LHCN-M2 (cell line): ENCODE results near the gene CDH10. TPM values are rescaled to one million over a fixed set of nuclear protein-coding genes. Genes with fewer than 3 reads are reported as not detected.

ENCODE experiments used
- DNase-seq: peaks from one replicate; pipeline ENCODE4 v3.0.0-alpha.2; 2012; ENCODE audit warnings: low read depth
- polyA plus RNA-seq: library from polyadenylated mRNA; unstranded; fragments of >200 nt; gene quantifications from one replicate; pipeline ENCODE4 v1.2.1, GENCODE V29; 2012; ENCODE audit warnings: missing spikeins
- total RNA-seq: library from RNA; depleted of rRNA; stranded (reverse); fragments of >200 nt; gene quantifications from 2 replicates; pipeline ENCODE4 v1.2.3, GENCODE V29; 2014; rRNA removed

The CDH10 gene
- not detected in 2 replicates for total RNA-seq
- not detected for polyA plus RNA-seq

DNA sequence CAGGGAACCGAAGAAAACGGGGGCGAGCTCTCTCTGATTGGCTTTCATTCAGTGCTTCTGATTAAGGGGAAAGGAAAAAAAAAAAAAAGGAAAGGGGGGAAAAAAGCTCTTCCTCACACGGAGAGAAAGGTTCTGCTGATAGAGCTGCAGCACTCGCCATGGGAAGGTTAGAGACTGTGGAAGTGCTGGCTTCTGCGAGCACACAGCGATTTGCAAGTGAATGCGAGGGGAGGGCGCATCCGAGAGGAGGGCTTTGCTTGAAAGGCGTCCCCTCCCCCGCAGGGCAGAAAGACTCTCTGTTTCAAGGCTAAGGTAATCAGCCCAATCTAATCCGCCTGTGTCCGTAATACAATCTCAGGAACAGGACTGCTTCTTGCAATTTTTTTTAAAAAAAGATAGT is at the start of gene CDH10:
CDH10 (minus strand) TSS at position 218 of the 400 bp plus-strand sequence. CDS start 51,488 bp downstream, outside the sequence.
- no peak for DNase-seq

DNA sequence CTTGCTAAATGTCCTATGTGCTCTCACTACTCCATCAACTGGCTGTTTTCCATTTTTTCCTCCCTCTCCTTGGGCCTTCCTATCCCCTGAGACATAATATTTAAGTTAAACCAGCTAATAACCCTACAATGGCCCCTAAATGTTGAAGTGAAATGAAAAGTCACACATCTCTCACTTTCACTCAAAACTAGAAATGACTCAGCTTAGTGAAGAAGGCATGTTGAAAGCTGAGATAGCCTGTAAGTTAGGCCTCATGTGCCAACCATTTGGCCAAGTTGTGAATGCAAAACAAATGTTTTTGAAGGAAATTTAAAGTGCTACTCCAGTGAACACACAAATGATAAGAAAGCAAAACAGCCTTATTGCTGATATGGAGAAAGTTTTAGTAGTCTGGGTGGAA is 48.8 kb upstream of the CDH10 start:
- DNase-seq: no peak

DNA sequence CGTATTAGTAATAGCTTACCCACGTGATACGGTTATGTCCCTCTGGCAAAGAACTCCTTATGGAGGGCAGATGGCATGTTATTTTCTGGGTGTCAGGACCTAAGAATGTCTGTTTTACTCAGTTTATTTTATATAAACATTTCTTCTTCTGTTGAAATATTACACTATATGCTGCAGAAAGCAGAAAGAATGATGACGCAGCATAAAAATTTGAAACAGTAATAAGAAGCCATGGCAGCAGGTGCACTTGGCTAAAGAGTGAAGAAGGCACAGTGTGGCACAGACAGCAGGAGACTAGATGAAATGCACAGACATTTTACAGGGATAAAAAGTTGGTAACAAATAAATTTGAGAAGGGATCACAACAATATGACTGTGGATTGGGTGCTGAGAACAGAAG is 46.3 kb upstream of the CDH10 start:
- DNase-seq: no peak

DNA sequence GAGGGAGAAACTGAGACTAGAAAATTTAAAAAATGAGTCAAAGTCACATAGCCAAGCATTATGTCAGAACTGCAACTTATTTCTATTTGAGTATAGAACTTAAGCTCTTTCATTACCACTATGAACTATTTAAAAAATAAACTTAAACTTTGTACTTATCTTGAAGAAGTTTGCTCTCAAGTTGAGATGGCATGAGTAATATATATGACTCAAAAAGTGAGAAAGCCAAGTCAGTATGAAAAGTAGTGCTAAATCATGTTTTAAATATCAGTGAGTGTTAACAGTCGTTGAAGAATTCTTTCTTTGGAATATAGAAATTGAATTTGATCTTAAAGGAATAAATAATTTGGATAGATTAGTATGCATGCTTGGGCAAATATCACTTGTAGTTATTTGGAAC is 36.3 kb upstream of the CDH10 start:
- no peak for DNase-seq

DNA sequence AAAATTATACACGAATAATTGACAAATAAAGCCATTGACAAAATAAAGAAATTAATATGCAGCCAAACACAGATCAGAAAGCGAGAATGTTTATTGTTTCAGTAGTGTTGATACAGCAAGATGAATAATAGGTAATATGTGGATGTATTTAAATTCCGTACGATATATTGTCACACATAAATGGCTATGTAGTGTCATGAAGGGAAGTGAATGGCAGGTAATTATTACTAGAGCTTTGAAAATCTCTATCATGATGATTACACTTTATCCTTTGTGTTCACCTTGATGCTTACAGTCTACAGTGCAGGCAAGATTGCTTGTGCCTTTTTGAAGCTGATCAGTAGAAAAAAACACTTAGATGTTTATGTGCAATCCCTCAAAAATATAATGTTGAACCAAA is 23.3 kb upstream of the CDH10 start:
- DNase-seq: no peak

DNA sequence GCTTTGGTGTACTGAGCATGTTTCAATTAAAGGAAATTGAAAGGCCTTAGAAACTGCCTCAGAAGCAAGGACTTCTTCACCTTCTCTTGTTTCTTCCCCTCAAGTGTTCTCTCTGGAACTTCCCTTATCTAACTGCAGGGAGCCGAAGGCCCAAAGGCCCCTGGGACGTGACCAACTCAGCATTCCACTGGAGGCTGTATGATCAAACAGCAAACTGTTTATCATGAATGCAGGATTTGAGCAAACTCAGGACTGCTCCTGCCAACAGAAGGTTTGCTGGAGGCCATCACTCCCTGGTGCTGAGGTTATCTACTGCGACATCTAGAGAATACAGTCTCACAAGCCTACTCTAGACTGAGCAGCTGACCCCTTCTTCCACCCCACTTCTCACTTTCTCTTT is 4.8 kb upstream of the CDH10 start:
- DNase-seq: no peak

DNA sequence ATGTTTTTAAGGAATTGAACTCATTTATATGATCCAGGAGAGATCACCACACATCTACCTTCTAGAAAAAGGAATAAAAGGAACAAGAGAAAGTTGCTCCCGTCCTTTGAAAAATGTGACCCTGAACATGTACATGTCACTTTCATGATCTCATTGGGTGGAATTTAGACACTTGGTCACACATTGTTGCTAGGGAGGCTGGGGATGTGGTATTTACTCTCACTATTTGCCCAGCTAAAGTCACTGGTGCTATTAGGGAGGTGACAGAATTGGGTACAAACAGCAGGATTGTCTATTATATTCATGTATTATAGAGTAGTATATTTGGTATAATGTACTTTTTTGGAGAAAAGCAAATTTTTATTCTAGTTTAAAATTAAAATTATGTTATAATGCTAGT is 2.1 kb upstream of the CDH10 start:
- DNase-seq: no peak

DNA sequence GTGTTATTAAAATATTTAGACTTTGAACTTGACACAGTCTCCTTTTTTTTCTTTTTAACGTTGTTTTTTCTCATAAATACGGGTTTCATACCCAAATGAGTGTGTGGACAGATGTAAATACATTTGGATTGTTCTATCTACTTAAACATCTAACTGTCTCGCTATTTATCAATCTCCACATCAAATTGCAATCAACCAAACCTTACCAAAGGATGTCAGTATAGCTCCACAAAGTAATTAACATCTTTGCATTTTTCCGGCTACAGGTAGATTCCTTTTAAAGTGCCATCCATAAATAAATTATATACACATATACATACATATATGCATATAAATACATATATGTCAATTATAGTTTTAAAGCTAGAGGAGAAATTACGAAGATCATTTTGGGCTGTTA is 705 bp upstream of the CDH10 start:
- DNase-seq: no peak

DNA sequence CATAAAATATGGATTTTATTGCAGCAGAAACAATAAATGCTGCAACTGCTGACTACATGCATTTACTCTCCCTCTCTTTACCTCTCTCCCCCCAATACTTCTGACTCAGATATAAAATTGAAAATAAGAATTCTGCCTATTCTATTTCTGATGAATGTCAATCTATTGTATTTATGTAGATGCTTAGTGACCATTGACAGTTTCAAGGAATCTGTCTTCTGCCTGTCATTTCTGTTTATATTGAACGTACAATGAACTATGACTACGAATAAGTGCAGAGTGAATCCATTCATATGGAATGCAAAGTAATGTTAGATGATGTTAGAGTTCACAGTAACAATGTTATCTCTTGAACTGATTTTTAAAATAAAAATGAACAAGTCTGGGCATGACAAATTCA is 898 bp downstream of the CDH10 start:
- no peak for DNase-seq

DNA sequence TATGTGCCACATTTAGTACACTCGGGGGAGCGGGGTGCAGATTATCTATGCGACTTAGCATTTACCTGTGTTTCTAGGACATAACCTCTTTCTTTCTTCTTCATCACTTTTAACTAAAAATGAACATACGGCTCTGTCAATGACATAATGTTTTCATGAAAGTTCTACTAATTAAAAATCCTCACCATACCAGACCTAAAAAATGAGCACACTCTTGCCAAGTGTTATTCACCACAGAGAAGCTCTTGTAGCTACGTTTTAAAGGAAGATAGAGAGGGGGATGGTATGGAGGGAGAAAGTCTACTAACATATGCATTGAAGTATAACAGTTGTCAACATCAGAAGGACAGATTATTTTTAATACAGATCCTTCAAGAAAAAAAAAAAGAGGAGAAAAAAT is 1.6 kb downstream of the CDH10 start:
- no peak for DNase-seq

DNA sequence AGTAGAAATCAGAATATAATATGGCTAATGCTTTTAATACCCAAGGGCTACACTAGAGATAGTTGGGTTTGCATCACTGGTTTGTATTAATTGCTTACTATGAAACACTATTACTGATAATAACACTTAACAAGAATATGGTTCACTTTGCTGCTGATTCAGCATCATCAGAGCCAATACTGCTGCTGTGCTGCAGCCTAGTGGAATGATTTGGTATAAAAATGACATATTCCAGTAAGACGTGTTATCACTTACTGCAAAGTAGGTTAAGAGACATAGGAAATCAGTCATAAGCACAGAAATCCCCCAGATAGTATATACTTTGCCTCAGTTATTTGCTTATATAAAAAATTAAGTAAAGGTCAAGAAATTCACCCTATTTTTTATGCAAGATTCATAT is 2.8 kb downstream of the CDH10 start:
- DNase-seq: no peak

DNA sequence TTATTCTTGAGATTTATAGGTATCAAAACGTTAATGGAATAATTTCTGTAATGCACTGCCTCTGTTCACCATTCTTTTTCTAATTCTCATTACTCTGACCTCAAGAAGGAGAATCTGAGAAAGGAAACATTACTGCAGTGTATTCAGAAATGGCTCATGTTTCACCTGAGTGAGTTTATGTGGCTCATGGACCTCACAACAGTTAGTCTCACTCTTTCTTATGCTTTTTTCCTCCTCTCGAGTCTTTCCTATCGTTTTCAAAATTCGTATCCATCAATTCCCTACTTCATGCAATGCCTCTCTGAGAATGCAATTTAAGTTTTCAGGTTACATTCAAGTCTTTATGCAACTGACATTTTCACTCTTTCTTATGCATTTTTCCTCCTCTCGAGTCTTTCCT is 9.6 kb downstream of the CDH10 start:
- DNase-seq: no peak

DNA sequence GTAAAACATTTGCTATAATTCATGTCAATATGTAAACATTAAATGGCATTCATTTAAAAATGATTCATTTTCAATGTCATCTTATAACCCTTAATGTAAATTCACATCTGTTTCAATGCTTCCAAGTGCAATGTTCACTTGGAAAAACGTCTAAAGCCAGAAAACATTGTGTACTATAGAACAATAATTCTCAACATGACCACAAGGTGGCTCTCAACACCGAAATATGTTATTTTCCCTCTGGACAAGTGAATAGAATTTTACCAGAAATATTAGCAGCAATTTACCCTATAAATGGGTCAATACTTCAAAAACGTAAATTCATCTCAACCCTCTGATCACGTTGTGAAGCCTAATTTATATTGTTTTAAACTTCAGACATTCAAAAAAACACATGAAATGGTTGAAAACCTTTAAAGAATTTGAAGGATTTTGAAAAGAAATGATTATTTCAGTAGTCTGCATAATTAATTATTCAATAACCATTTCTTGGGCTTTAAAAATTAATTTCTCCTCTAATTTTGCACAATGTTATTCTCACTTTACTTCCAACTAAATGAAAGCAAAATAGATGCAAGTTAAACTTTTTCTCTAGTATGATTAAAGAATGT is 11.0 kb downstream of the CDH10 start:
- peak; percentile 4 for DNase-seq

DNA sequence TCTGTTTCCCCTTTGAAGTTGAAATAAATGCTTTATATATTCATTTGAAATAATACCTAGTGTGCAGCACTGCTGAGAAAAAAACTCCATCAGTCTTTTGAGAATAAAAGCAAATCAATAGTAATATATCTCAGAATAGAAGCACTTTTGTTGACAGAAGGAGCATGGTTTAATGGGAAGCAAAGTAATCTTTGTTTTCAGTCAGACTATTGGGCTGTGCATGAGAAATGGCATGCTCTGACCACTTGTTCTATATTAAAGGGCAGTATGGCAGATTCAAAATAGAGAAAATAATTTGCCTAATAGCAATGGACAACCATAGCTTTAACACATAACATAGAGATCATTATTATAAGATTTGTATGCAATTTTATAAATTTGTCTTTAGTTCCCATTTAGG is 12.4 kb downstream of the CDH10 start:
- no peak for DNase-seq

DNA sequence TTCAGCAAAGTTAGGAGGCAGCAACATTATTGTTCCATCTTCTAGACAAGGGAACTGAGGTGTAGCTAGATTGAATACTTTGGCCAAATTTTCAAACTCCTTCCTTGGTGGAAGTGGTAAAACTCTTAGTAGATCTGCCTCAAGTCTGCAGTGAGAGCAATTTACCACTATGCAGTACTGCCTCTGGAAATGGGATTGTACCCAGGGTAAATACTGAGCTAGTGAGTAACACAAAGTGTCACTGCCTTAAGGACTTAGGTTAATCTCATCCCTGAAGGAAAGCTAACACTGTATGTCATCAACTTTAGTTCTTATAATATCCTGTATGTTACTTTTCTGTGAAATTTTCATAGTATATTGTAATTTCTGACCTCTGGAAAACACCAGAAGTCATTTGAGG is 13.9 kb downstream of the CDH10 start:
- no peak for DNase-seq

DNA sequence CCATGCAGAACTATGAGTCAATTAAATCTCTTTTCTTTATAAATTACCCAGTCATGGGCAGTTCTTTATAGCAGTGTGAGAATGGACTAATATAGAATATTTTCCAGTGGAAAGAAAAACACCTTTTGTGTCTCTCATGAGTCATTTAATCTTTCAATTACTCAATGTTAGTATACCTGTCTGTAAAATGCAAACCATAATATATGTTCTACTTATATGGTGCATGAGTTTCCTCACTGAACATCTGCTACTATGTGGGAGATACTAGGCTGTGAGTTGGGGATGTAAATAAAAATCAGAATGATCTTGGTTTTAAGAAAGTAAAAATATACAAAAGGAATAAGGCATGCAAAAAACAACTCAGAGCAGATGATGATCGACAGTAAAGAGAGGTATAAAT is 15.0 kb downstream of the CDH10 start:
- DNase-seq: no peak

DNA sequence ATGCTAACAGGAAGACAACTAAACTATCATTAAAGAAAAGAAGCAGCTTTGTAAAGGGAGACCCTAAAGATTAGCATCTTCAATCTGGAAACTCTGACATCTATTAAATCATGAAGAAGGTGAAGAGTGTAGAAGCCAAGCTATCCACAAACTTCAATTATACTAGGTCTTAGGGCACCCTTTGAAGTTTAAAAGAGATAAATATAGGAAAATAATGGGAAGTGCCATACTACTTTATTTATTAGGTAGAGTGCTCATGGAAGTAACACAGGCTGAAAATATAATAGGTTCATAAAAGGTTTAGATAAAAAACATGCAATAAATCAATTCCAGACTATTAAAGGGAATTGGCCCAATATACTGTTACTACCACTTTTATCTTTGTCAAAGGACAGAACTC is 19.9 kb downstream of the CDH10 start:
- DNase-seq: no peak

DNA sequence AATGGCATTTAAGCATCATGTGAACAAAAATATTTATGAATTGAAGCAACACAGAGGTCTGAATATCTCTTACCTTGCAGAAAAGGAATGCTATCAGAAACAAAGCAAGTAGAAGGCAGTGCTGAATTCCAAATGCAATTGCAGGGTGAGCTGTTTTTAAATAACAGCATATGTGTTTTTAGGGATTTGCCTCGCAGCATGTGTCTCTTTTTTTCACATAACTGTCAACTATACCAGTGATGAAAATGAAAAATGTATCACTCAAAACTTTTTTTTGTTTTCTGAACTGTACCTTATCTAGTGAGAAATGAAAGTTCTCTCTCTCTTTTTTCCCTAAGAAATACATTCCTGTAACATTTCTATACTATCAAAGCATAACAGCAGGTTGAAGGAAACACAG is 21.2 kb downstream of the CDH10 start:
- DNase-seq: no peak

DNA sequence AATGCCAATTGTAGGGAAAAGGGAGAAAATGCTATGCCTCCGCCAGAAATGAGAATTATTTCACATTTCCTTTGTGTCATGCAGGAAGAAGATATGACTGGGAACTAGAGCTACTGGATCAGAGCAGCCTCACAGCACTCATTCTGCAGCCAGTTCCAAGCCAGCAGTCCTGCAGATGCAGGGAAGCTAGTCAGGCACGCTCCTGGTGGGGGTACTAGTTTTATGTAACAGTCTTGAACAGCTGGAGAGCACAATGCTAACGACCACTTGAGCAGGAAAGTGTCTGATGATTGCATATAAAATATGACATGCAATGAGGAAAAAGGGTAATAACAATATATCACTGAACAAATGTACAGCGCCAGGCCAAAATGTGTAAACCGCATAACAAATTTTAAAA is 21.7 kb downstream of the CDH10 start:
- DNase-seq: no peak

DNA sequence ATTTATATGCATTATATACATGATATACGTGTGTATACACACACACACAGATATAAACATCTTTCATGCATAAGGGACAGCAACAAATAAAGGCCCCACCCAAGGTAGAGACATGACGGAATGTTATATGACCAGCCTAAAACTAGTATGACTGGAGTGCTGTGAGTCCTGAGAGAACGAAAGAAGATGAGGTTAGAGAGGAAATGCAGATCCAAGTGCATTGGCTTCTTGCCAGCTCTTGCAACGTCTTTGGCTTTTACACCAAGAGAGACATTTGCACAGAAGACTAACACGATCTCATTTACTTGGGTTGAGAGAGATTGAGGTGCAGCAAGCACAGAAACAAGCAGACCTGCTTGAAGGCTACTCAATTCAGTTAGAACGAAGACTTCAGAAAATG is 23.0 kb downstream of the CDH10 start:
- no peak for DNase-seq

DNA sequence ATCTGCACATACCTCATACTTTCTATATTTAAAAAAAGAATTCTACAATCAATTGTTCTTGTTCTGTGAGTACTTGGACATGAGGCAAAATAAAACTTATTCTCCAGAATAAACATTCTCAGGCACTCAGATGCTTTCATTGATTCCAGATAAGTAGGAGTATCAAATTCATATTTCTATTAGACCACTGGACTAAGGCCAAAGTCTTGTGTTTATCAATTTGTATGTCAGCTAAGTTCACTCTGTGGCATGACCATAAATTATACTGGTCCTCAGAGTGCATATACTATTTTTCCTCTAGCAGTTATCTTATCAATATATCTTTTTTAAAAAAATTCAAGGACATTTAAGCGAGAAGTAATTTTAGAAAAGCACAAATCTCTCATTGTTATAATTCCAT is 28.2 kb downstream of the CDH10 start:
- no peak for DNase-seq

DNA sequence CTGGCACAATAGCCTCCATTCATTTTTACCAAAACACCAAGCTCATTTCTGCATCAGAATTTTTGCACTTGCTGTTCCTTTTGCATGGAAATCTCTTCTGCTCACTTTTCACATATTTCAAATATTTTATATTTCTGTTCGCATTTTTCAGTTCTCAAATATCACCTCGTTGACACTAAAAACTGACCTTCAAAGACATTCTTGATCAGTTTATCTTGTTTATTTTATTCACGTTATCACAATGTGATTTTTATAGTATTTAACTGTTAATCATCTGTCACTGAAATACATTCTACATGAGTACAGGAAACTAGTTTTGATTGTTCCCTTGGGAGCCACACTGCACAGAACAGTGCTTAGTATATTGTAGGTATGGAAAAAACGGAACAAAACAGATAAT is 29.6 kb downstream of the CDH10 start:
- no peak for DNase-seq

DNA sequence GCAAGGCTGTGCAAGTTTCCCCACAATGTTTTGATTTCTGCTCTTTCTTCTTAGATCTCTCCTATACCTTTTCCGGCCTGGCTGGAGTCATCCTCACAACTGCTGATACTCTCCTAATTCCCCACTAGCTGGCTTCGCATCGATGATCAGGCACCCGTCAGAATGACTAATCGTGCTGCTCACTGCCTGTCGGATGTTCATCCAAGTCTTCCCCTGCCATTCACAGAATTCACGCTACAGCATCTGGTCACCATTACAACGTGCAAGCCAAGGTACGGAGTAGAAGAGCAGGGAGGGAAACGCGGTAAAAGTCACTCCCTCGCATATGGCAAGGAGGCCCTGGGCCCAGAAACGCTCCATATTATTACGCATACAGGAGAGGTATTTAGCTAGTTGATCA is 35.1 kb downstream of the CDH10 start:
- DNase-seq: no peak

DNA sequence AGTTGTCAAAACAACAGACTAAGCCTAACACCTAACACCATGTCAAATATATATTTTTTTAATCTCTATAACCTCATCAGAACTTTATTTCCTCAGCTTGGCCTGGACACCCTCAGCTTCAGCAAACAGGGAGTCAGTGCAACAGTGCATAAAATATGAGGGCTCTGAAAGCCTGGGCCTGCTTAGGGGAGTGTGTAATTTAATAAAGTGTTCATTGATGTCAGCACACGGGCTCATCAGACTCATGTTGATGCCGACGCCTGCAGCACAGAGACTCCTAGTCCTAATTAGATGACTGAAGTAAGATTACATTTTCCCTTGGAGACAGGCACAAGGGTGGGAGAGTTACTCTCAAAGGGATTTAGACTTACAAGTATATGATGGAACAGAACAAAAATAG is 37.8 kb downstream of the CDH10 start:
- DNase-seq: no peak
